Kidney (tissue), 14 donors: ENCODE data around the gene GALNT5. TPM values are rescaled to one million over a fixed set of nuclear protein-coding genes. Genes with fewer than 3 reads are reported as not detected.

ENCODE experiments used
- DNase-seq, 5 donors: peaks; one replicate each; pipeline ENCODE4 v3.0.0-alpha.2; 2013 to 2020
- FAIRE-seq: peaks from 2 replicates; lab custom pipeline; 2012; peaks lifted over from hg19 to GRCh38; lab: Jason Lieb, UNC
- H3K27ac ChIP-seq, 2 donors: one replicate each; pipeline ENCODE4 v1.7.0; 2013; ENCODE audit warnings: low read depth in 2 of 2, low read length in 2 of 2, inconsistent platforms in 1 of 2
- H3K27me3 ChIP-seq: one replicate; pipeline ENCODE4 v1.7.1; 2013; ENCODE audit warnings: low read length, inconsistent platforms; ENCODE audit not compliant: control insufficient read depth, insufficient read depth
- H3K36me3 ChIP-seq, 3 donors: one replicate each; pipeline versions ENCODE4 v1.7.0 to v1.7.1; 2013; ENCODE audit warnings: low read length in 3 of 3, control low read depth in 1 of 3, inconsistent platforms in 1 of 3; ENCODE audit not compliant: insufficient read depth in 3 of 3, control insufficient read depth in 2 of 3
- H3K4me1 ChIP-seq, 3 donors: one replicate each; pipeline versions ENCODE4 v1.7.0 to v1.7.1; 2013; ENCODE audit warnings: low read length in 3 of 3, inconsistent platforms in 1 of 3, low read depth in 1 of 3; ENCODE audit not compliant: control insufficient read depth in 2 of 3, insufficient read depth in 2 of 3
- H3K4me3 ChIP-seq, 3 donors: one replicate each; pipeline versions ENCODE4 v1.7.0 to v1.8.1; 2013; ENCODE audit warnings: low read length in 3 of 3, control low read depth in 1 of 3, inconsistent platforms in 1 of 3
- H3K9ac ChIP-seq, 3 donors: one replicate each; pipeline versions ENCODE4 v1.7.0 to v1.7.1; 2013; ENCODE audit warnings: low read length in 3 of 3, control low read depth in 1 of 3, inconsistent platforms in 1 of 3
- H3K9me3 ChIP-seq, 3 donors: one replicate each; pipeline versions ENCODE4 v1.7.0 to v1.7.1; 2013; ENCODE audit warnings: low read length in 3 of 3, control low read depth in 1 of 3, inconsistent platforms in 1 of 3; ENCODE audit not compliant: control insufficient read depth in 2 of 3, insufficient read depth in 1 of 3
- intact Hi-C: fragments of 100-400 bp; cut with DNase I; formaldehyde crosslinking; loops from one replicate; pipeline ENCODE4 v1.11.1; 2022
- polyA plus RNA-seq: library from polyadenylated mRNA; stranded (reverse); fragments of 350-450 nt; fragmentation: Illumina TruSeq; extraction: RNeasy Lipid Tissue Mini Kit (QIAGEN cat#74804); gene quantifications from one replicate; pipeline ENCODE4 v1.2.3, GENCODE V29; 2014; ENCODE audit warnings: low read depth, low replicate concordance; ENCODE audit not compliant: insufficient read depth
- total RNA-seq: library from RNA; stranded (reverse); fragmentation: NEBNext Ultra II Directional; extraction: Animal tissue kit (Norgen Biotek cat#: 25700); gene quantifications from one replicate; pipeline ENCODE4 v1.2.1, GENCODE V29; 2021
- TF ChIP-seq, protein P1 (sequence below): IDR thresholded peaks from 3 replicates; pipeline ENCODE4 v1.5.1; 2012; ENCODE audit warnings: mild to moderate bottlenecking, moderate library complexity, borderline replicate concordance; ENCODE audit not compliant: insufficient read depth; ENCODE audit errors: extremely low read depth
- donor health status: control.
- donor health status: control.
- donor health status: control.
- donor health status: control.
- donor health status: control.
- donor health status: DM: yes; HTN: yes; CAD: no.
- donor health status: Normal renal cell carcinoma (clear cell type).

GALNT5 gene
- total and polyA plus RNA-seq, 2 donors from 2014 or later: 0.06 to 0.47 TPM

- Histone ChIP-seq H3K4me1 (no peaks in the 10 kb centered on the region), H3K27me3 (no peaks in the 10 kb centered on the region), H3K4me3 (no peak overlapping the region), H3K9me3 (no peaks in the 10 kb centered on the region), H3K27ac (no peak overlapping the region), H3K9ac (no peak overlapping the region), H3K36me3 (no peaks in the 10 kb centered on the region)
- intact Hi-C loops: no loop called here
- FAIRE-seq (no peak), DNase-seq (no peak)
- TF ChIP-seq, protein P1, sequence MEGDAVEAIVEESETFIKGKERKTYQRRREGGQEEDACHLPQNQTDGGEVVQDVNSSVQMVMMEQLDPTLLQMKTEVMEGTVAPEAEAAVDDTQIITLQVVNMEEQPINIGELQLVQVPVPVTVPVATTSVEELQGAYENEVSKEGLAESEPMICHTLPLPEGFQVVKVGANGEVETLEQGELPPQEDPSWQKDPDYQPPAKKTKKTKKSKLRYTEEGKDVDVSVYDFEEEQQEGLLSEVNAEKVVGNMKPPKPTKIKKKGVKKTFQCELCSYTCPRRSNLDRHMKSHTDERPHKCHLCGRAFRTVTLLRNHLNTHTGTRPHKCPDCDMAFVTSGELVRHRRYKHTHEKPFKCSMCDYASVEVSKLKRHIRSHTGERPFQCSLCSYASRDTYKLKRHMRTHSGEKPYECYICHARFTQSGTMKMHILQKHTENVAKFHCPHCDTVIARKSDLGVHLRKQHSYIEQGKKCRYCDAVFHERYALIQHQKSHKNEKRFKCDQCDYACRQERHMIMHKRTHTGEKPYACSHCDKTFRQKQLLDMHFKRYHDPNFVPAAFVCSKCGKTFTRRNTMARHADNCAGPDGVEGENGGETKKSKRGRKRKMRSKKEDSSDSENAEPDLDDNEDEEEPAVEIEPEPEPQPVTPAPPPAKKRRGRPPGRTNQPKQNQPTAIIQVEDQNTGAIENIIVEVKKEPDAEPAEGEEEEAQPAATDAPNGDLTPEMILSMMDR: no peak
Observed at GRCh38 chr2:157322432-157322831, 64.9 kb downstream of the GALNT5 start.

- H3K4me3 ChIP-seq: no peak overlapping the region
- H3K36me3 ChIP-seq: no peaks in the 10 kb centered on the region
- H3K4me1 ChIP-seq: peaks cover 0 to 7% (median 3%) of the 10 kb centered on the region in 3 donors
- DNase-seq (no peak), FAIRE-seq (no peak)
- no peak overlapping the region for H3K27ac ChIP-seq
- H3K9ac ChIP-seq: no peak overlapping the region
- TF ChIP-seq, protein P1: no peak
- intact Hi-C loops: no loop called here
- H3K9me3 ChIP-seq: no peaks in the 10 kb centered on the region
- no peaks in the 10 kb centered on the region for H3K27me3 ChIP-seq
Observed at GRCh38 chr2:157324331-157324843, 66.9 kb downstream of the GALNT5 start.

DNA sequence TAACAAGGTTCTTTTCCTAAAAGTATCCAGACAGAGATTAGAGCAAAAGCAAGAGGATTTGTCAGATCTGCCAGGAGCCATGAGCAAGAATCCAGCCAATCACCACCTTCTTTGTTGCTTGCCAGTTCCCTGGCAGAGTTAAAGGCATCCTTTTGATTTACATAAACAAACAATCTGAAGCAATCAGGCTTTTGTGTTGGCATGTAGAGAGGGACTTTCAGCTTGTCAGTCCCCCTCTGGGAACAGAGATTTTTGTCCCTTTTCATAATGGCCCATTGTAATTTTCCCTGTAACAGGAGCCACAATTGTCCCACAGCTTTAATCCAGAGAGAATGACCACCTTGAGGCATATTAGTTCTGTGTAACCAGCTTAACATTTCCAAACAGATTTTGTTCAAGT, 68.3 kb downstream of the GALNT5 start, which contains the start of gene ERMN:
ERMN (minus strand) TSS at position 39 of the 400 bp plus-strand sequence. CDS start 182 bp downstream, outside the sequence.
- Histone ChIP-seq H3K9me3 (no peaks in the 10 kb centered on the region), H3K4me1 (peaks cover 0 to 7% (median 3%) of the 10 kb centered on the region in 3 donors), H3K27me3 (no peaks in the 10 kb centered on the region), H3K36me3 (no peaks in the 10 kb centered on the region), H3K9ac (no peak within 1 kb of the TSS), H3K27ac (no peak within 1 kb of the TSS), H3K4me3 (no peak within 1 kb of the TSS)
- intact Hi-C loops: no loop called here
- FAIRE-seq: no peak
- no peak for DNase-seq
- TF ChIP-seq, protein P1: no peak

- no peak overlapping the region for H3K4me3 ChIP-seq
- H3K9ac ChIP-seq: no peak overlapping the region
- H3K9me3 ChIP-seq: no peaks in the 10 kb centered on the region
- intact Hi-C loops: no loop called here
- no peak overlapping the region for H3K27ac ChIP-seq
- H3K36me3 ChIP-seq: no peaks in the 10 kb centered on the region
- H3K27me3 ChIP-seq: no peaks in the 10 kb centered on the region
- H3K4me1 ChIP-seq: peaks cover 0 to 7% (median 3%) of the 10 kb centered on the region in 3 donors
- DNase-seq: no peak
- TF ChIP-seq, protein P1: no peak
- FAIRE-seq: no peak
Observed at GRCh38 chr2:157326698-157327097, 69.2 kb downstream of the GALNT5 start.
